ENCODE data around the gene TMEM204. TPM values are rescaled to one million over a fixed set of nuclear protein-coding genes. Genes with fewer than 3 reads are reported as not detected.

The TMEM204 gene
- total and polyA plus RNA-seq, 2 donors (not counting 1 experiment from before 2014, with no cell fraction given) = 0.27 to 2.7 TPM

GRCh38 chr16:1495889-1496262 is 37.6 kb upstream of the TMEM204 start:
- H3K4me3 ChIP-seq (ENCODE audit: control extremely low read depth in 1 of 5, extremely low read depth in 1 of 5, insufficient read depth in 1 of 5, low read depth in 2 of 5, low read length in 4 of 5) = no peak overlapping the region
- ATAC-seq (ENCODE audit: low read depth) (no peak), DNase-seq (no peak)
- H3K4me2 ChIP-seq (replicated peaks; ENCODE audit: low read depth, low read length, poor library complexity, severe bottlenecking) = no peak overlapping the region
- no peak overlapping the region for H3K27ac ChIP-seq (ENCODE audit: low read length in 2 of 2)
- no peaks in the 10 kb centered on the region for H3K9me3 ChIP-seq (ENCODE audit: control extremely low read depth in 1 of 3, control insufficient read depth in 2 of 3, insufficient read depth in 1 of 3, low read length in 2 of 3)
- H3K79me2 ChIP-seq (ENCODE audit: control insufficient read depth, insufficient read depth, low read length) = peaks cover 59% of the 10 kb centered on the region
- 96% methylated on average over 25 of the region's 25 CpGs for WGBS (ENCODE audit: insufficient coverage)
- Mint-ChIP-seq H3K4me1 (peaks cover 17% of the 10 kb centered on the region), H3K9me3 (ENCODE audit: insufficient read depth) (no peaks in the 10 kb centered on the region), H3K27ac (peak overlapping the region; percentile 46), H3K4me3 (peak overlapping the region; percentile 53), H3K27me3 (no peaks in the 10 kb centered on the region)
- POLR2A ChIA-PET = no interaction called here
- peaks cover 44% of the 10 kb centered on the region for H4K20me1 ChIP-seq (ENCODE audit: control insufficient read depth, insufficient read depth, low read length, poor library complexity, severe bottlenecking)
- no peaks in the 10 kb centered on the region for H3K27me3 ChIP-seq (replicated peaks in 1 of 4; ENCODE audit: control extremely low read depth in 1 of 4, control insufficient read depth in 3 of 4, insufficient read depth in 4 of 4, low read length in 3 of 4)
- intact Hi-C loops (cut with micrococcal nuclease) = no loop called here
- peaks cover 17 to 25% of the 10 kb centered on the region in 2 donors for H3K4me1 ChIP-seq (ENCODE audit: control insufficient read depth in 2 of 2, insufficient read depth in 2 of 2, low read length in 2 of 2)
- TF ChIP-seq EZH2 (IDR thresholded peaks at IDR 0.05; ENCODE audit: borderline replicate concordance, insufficient read depth, low read depth, low read length, poor library complexity, severe bottlenecking) = no peak
- TF ChIP-seq, protein P1, sequence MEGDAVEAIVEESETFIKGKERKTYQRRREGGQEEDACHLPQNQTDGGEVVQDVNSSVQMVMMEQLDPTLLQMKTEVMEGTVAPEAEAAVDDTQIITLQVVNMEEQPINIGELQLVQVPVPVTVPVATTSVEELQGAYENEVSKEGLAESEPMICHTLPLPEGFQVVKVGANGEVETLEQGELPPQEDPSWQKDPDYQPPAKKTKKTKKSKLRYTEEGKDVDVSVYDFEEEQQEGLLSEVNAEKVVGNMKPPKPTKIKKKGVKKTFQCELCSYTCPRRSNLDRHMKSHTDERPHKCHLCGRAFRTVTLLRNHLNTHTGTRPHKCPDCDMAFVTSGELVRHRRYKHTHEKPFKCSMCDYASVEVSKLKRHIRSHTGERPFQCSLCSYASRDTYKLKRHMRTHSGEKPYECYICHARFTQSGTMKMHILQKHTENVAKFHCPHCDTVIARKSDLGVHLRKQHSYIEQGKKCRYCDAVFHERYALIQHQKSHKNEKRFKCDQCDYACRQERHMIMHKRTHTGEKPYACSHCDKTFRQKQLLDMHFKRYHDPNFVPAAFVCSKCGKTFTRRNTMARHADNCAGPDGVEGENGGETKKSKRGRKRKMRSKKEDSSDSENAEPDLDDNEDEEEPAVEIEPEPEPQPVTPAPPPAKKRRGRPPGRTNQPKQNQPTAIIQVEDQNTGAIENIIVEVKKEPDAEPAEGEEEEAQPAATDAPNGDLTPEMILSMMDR (IDR thresholded peaks at IDR 0.05) = no peak
- no peak overlapping the region for H2AFZ ChIP-seq (ENCODE audit: insufficient read depth, low read depth, low read length, poor library complexity, severe bottlenecking)
- CTCF ChIA-PET = no interaction called here
- no peak overlapping the region for H3K9ac ChIP-seq (ENCODE audit: low read length)
- peaks cover 0 to 48% of the 10 kb centered on the region in 2 experiments for H3K36me3 ChIP-seq (replicated peaks in 1 of 2; ENCODE audit: control extremely low read depth in 1 of 2, control insufficient read depth in 1 of 2, extremely low read depth in 1 of 2, insufficient read depth in 2 of 2, low read length in 1 of 2)

DNA sequence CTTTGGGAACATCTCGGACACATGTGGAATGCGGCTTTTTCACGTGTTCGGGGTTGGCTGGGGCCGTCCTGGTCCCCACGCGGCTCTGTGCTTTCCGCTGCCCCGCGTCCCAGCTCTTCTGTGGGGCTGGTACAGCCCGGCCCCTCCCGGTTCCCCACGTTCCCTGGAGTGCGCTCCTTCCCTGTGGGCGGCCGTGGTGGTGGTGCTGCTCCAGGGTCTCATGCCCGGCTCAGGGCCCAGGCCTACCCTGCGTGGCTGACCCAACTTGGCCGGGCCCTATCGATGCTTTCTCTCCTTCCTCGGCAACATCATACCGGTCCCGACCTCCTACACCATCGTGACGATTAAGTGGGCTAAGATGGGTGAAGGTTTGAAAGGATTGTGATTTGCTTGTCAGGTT is 37.0 kb upstream of the TMEM204 start:
- H2AFZ ChIP-seq (ENCODE audit: insufficient read depth, low read depth, low read length, poor library complexity, severe bottlenecking) = no peak overlapping the region
- ChIA-PET CTCF (no interaction called here), POLR2A (no interaction called here)
- WGBS (ENCODE audit: insufficient coverage) = 93% methylated on average over 19 of the region's 25 CpGs
- no peak for TF ChIP-seq EZH2 (IDR thresholded peaks at IDR 0.05; ENCODE audit: borderline replicate concordance, insufficient read depth, low read depth, low read length, poor library complexity, severe bottlenecking)
- TF ChIP-seq, protein P1 (IDR thresholded peaks at IDR 0.05) = no peak
- H3K9ac ChIP-seq (ENCODE audit: low read length) = no peak overlapping the region
- peaks cover 60% of the 10 kb centered on the region for H3K79me2 ChIP-seq (ENCODE audit: control insufficient read depth, insufficient read depth, low read length)
- no peaks in the 10 kb centered on the region for H3K9me3 ChIP-seq (ENCODE audit: control extremely low read depth in 1 of 3, control insufficient read depth in 2 of 3, insufficient read depth in 1 of 3, low read length in 2 of 3)
- no peak overlapping the region for H3K4me2 ChIP-seq (replicated peaks; ENCODE audit: low read depth, low read length, poor library complexity, severe bottlenecking)
- no peak overlapping the region for H3K27ac Mint-ChIP-seq
- H3K4me1 Mint-ChIP-seq = peaks cover 17% of the 10 kb centered on the region
- no peak overlapping the region for H3K4me3 ChIP-seq (ENCODE audit: control extremely low read depth in 1 of 5, extremely low read depth in 1 of 5, insufficient read depth in 1 of 5, low read depth in 2 of 5, low read length in 4 of 5)
- H3K9me3 Mint-ChIP-seq (ENCODE audit: insufficient read depth) = no peaks in the 10 kb centered on the region
- H4K20me1 ChIP-seq (ENCODE audit: control insufficient read depth, insufficient read depth, low read length, poor library complexity, severe bottlenecking) = peaks cover 50% of the 10 kb centered on the region
- H3K27ac ChIP-seq (ENCODE audit: low read length in 2 of 2) = no peak overlapping the region
- DNase-seq (no peak), ATAC-seq (ENCODE audit: low read depth) (no peak)
- H3K4me1 ChIP-seq (ENCODE audit: control insufficient read depth in 2 of 2, insufficient read depth in 2 of 2, low read length in 2 of 2) = peaks cover 17 to 25% of the 10 kb centered on the region in 2 donors
- intact Hi-C loops (cut with micrococcal nuclease) = no loop called here
- peak overlapping the region; percentile 32 for H3K4me3 Mint-ChIP-seq
- H3K27me3 ChIP-seq (replicated peaks in 1 of 4; ENCODE audit: control extremely low read depth in 1 of 4, control insufficient read depth in 3 of 4, insufficient read depth in 4 of 4, low read length in 3 of 4) = no peaks in the 10 kb centered on the region
- no peaks in the 10 kb centered on the region for H3K27me3 Mint-ChIP-seq
- H3K36me3 ChIP-seq (replicated peaks in 1 of 2; ENCODE audit: control extremely low read depth in 1 of 2, control insufficient read depth in 1 of 2, extremely low read depth in 1 of 2, insufficient read depth in 2 of 2, low read length in 1 of 2) = peaks cover 0 to 53% of the 10 kb centered on the region in 2 experiments
